ENCODE data around the gene BCL7A.
A peak's percentile ranks its signal among the peaks of the same experiment; 100 is the strongest.
"Not testable (repeated sequence)": the region's sequence is repeated elsewhere in the genome, so short reads cannot be mapped to it uniquely, and the experiment has no call there.

BCL7A gene

DNA sequence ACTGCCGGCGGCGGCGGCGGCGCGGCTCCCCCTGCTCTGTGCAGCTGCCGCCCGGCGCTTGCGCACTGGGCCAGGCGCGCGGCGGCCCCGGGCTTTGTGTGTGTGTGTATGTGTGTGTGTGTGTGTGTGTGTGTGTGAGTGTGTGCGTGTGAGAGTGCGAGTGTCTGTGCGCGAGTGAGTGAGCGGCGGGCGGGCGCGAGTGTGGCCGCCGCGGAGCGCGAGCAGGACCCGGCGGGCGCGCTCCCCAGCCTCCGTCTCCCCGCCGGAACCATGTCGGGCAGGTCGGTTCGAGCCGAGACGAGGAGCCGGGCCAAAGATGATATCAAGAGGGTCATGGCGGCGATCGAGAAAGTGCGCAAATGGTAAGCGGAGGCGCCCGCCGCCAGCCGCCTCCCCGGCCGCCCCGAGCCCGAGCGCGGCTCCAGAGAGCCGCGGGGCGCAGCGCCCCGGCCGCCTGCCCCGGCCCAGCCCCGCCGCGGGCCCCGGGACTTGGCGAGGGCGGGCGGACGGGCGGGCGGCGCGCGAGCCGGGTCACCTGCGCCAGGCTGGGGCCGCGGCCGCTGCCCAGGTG lies at the start of gene BCL7A:
TSS of gene BCL7A (plus strand) at position 63 of the 571 bp plus-strand sequence. CDS start at position 271, 208 bp downstream.
- peak; percentile 57 for DNase-seq

DNA sequence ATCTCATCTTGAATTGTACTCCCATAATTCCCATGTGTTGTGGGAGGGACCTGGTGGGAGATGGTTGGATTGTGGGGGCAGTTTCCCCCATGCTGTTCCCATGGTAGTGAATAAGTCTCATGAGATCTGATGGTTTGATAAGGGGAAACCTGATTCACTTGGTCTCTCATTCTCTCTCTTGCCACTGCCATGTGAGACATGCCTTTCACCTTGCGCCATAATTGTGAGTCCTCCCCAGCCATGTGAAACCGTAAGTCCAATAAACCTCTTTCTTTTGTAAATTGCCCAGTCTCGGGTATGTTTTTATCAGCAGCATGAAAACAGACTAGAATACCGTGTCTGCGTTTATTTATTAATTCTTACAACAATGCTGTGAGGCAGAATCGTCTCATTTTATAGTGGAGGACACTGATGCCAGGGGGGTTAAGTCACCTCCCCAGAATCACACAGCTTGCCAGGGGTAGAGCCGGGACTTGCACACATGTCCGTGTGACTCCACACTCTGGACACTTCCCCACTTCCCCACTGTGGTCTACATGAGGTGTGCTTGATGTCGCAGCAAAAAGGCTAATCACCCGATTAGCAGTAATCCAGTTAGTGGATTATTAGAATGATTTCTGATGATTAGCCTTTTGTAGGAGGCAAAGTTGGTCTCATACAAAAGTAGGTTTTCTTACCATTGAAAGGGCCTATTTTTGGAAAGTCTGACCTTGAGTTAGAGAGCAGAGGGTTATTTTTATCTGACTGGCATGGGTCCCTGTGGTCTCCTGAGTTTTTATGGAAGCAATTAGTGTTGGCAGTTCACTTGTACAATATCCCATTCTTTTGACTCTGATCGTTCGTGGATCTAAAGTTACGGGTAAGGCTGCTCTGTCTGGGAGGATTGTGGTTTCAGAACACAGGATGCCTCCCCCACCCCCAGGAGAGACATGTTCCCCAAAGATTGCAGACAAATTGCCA lies 47.4 kb upstream of the BCL7A start:
- DNase-seq: no peak

DNA sequence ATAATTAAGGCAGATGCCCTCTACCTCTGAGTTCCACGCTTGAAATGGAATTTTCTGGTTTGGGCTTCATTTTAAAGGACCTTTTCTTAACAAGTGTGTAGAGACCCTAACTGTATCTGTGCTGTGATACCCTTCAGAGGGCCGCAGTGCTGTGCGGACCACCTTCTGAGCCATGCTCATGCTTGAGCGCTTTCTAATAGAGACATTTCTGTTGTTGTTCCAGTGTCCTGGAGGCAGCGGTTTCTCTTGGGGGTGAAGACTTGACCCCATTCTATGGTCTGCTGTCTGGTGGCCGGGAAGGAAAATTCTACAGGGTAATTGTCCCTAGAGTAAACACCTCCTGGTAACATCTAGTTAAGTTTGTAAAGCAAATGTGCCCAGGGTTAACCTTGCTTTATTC lies 46.7 kb upstream of the BCL7A start:
- DNase-seq: no peak

DNA sequence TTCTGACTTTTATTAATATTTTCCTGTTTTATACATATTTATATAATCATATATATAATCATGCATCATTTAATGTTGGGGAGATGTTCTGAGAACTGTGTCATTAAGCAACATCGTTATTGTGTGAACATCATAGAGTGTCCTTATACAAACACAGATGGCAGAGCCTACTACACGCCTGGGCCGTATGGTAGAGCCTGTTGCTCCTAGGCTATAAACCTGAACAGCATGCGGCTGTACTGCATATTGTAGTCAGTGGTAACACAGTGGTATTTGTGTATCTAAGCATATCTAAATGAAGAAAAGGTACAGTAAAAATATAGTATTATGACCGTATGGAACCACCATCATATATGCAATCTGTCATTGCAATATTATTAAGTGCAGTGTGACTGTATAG lies 44.7 kb upstream of the BCL7A start:
- DNase-seq: no peak

DNA sequence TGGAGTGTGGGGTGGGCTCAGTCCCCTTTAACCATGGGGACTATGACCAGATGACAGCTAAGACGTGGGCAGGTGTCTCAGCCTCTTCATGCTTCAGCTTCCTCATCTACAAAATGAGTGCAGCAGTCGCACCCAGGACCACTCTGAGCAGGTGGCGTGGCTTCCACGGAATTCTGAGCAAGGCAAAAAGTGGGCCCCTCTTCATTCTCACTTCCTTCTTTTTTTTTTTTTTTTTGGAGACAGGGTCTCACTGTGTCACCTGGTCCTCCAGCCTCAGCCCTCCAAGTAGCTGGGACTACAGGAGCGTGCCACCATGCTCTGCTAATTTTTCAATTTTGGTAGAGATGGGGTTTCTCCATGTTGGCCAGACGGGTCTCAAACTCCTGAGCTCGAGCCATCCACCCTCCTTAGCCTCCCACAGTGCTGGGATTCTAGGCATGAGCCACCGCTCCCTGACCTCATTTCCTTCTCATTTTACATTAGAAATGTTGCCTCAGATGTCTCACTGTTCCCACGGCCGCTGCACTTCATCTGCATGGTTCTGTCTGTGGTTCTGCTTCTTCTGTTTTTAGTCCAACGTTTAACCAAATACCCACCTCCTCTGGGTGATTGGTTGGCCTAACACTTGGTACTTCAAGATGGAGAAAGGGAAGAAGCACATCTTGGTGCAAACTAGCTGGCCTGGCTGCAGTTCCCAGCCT lies 41.3 kb upstream of the BCL7A start:
- DNase-seq: peak; percentile 28

DNA sequence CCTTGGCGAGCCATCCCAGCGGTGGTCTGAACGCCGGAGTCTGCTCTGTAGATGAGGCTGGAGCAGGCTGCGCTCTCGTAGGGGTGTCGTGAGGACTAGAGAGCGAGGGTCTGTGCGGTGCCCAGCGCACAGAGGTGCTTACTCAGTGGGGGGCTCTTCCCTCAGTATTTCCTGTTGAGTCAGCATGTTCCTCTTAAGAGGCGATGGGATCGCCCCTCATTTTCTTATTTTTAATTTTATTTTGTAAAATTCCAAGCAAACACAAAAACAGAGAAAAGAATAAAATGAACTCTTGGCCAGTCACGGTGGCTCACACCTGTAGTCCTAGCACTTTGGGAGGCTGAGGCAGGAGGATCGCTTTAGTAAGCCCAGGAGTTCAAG lies 40.8 kb upstream of the BCL7A start:
- no peak for DNase-seq

GRCh38 chr12:121981456-121981855 lies 40.2 kb upstream of the BCL7A start:
- DNase-seq: no peak

DNA sequence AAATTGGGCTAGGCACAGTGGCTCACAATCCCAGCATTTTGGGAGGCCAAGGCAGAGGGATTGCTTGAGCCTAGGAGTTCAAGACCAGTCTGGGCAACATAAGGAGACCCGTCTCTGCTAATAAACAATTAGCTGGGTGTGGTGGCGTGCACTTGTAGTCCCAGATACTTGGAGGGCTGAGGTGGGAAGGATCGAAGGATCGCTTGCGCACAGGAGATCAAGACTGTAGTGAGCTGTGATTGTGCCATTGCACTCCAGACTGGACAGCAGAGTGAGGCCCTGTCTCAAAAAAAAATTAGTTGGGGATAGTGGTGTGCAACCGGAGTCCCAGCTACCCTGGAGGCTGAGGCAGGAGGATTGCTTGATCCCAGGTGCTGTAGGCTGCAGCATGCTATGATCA lies 38.7 kb upstream of the BCL7A start:
- no peak for DNase-seq

- DNase-seq: no peak
These were observed 38.0 kb upstream of the BCL7A start for GRCh38 chr12:121983536-121984210.

DNA sequence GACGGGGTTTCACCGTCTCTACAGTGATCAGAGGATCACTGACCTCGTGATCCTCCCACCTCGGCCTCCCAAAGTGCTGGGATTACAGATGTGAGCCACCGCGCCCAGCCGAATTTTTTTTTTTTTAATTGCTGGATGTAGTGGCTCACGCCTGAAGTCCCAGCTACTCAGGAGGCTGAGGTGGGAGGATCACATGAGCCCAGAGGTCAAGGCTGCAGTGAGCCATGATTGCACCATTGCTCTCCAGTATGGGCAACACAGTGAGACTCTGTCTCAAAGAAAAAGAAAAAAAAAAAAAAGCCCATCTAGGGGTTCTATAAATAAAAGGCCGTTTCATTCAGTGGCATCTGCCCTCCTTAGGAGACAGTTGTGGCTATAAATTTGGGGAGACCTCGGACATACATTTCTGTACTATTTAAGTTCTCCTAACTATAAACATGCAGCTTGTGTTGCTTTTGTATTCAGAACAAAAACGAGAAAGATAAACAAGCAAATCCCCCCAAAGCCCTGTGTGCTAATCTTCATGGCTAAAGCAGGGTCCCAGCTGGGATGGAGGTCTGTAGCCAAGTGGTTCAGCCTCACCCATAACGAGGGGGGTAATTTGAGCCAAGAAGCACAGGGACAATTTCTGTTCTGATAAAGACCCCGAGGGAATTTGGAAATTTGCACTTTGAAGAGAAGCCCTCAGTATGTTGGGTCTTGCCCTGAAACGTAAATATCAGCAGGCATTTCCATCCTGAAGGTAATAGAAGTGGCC lies 35.0 kb upstream of the BCL7A start:
- no peak for DNase-seq

DNA sequence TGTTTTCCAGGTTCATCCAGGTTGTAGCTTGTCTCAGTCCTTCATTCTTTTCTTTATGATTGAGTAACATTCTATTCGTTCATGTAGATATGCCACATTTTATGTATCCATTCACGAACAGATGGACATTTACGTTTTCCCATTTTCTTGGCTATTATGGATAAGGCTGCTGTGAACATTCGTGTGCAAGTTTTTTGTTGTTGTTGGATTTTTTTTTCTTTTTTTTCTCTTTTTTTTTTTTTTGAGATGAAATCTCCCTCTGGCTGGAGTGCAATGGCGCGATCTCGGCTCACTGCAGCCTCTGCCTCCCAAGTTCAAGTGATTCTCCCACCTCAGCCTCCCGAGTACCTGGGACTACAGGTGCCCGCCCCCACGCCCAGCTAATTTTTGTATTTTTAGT lies 33.2 kb upstream of the BCL7A start:
- not testable (repeated sequence) for DNase-seq

DNA sequence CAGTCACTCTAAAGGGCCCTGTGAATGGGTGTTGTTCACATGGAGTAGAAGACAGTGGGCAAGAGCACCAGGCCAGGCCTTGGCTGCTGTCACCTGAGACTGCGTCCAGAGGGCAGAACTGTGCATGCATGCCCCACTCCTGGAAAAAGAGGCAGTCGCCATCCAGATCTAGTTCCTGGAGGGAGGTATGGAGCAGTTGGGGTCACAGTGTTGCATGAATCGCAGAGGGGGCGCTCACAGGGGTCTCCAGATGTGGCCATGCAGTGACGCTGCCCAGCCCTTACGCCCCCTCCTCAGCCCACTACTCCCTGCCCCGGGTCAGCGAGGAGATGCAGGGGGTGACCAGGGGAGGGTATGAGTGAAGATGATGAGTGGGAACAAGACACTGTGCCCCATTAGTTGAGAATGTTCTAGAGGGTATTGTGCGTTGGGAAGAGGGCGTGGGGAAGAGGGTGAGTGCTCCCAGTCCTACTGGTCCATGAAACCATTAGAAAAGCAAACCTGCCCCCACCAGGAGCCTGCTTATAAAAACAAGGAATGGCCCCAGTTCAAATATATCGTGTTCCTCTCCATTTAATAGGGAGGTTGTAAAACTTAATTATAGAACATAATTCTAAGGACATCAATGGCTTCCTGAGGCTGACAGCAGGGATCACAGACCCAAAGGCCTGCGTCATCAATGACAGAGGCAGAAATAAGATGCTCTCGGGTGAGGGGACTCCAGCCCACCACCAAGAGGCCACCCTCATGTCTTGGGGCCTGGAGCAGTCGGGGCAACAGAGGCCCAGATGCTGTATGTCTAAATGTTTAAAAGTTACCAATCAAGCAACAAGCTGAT lies 32.2 kb upstream of the BCL7A start:
- no peak for DNase-seq

GRCh38 chr12:121990114-121990647 lies 31.5 kb upstream of the BCL7A start:
- no peak for DNase-seq

- peak; percentile 55 for DNase-seq
These were observed 30.7 kb upstream of the BCL7A start for GRCh38 chr12:121990692-121991603.

- DNase-seq: peak; percentile 80
These were observed 29.4 kb upstream of the BCL7A start for GRCh38 chr12:121992059-121992879.

DNA sequence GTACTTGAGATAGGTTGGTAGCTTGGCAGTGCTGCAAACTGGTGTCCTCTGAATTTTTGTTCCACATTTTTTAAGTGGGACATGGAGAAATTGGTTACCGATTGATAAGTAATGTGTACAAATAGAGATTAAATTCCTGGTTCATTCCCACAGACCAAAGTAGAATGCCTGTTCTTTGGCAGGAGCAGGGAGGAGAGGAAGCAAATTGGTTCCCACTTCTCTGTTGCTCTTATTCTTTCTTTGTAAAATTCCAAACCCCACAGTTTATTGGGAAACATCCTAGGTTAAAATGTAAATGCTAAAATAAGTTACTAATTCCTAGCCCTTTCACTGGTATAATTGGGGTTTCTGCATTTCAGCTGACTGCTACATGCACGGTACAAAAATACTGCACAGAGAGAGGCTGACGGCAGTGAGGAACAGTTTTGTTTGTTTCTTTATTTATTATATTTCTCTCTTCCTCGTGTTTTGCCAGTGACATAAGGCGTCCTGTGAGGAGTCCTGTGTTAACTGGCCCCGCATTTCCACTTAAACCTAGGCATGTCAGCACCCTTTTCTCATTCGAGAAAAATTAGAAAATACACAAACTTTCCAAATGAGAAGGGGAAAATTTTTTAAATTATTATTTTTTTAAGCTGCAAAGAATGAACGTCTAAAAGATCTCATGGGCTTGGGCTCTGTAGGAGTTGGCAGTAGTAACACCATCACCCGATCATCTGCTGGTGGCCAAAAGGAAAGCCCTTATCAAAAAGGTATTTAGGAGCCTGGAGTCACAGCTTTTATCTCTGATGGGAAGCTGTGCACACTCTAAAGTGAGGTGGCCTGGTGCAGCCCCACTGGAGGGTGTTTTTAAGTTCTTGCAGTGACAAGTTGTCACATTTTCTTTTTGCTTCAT lies 25.4 kb upstream of the BCL7A start:
- no peak for DNase-seq

DNA sequence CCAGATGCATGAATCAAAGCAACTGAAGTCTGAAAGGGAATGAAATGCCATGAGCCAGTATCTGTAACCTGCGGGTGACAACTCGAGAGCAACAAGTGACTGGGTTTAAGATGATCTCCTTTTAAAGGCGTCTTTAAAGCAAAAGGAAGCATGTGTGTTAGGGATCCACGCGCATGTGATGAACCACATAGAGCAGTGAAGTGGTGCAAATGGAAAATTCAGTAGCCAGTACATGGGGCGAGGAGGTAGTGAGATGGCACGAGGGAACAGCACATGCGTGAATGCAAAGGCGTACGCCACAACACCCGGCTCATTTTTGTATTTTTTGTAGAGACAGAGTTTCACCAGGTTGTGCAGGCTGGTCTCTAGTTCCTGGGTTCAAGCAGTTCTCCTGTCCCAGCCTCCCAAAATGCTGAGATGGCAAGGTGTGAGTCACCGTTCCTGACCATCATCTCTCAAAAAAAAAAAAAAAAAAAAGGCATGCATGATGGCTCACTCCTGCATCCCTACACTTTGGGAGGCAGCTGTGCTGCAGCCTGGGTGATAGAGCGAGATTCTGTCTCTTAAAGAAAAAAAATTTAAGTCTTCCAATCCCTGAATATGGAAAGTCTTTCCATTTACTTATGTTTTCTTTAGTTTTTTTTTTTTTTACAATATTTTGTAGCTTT lies 24.6 kb upstream of the BCL7A start:
- DNase-seq: no peak

Measured in stimulated activated CD4-positive, alpha-beta T cell treated with anti-CD3 and anti-CD28 coated beads, Interleukin-1b, Interleukin-23, amount 100 ng/mL, for 48 hours (primary cell).